Measurements from ENCODE around the gene AGTR1. TPM values are rescaled to one million over a fixed set of nuclear protein-coding genes. Genes with fewer than 3 reads are reported as not detected.

The AGTR1 gene
- polyA plus RNA-seq, 1 donor (not counting 4 experiments of a cell fraction or from before 2014, with no cell fraction given), result not detected

DNA sequence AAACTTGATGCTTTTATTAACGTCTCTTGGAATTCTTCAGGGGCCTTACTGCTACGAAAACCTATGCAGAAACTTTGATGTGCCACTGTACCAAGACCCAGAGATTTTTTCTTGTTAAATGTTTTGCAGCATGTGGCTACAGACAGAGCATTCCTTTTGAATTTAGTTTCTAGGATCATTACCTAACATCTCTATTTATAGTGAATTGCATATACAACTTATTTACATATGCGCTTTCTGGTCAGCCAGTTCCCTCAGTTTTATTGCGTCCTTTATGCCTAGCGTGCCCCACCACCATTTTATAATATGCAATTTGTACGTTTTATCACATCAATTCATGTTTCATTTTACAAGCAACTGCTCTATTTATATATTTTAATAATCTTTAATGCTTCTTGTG is 46.2 kb upstream of the AGTR1 start:
- H3K9ac ChIP-seq (ENCODE audit: control insufficient read depth, extremely low read depth, insufficient read depth, low read length), result no peak overlapping the region
- no peaks in the 10 kb centered on the region for H3K36me3 ChIP-seq (ENCODE audit: control insufficient read depth in 2 of 2, extremely low read depth in 1 of 2, insufficient read depth in 2 of 2, low read length in 2 of 2)
- H4K20me1 ChIP-seq (ENCODE audit: control insufficient read depth, extremely low read depth, insufficient read depth, low read length), result no peaks in the 10 kb centered on the region
- H3K27me3 ChIP-seq (ENCODE audit: control insufficient read depth, extremely low read depth, insufficient read depth, low read length), result no peaks in the 10 kb centered on the region
- no peaks in the 10 kb centered on the region for H3K9me1 ChIP-seq (ENCODE audit: control insufficient read depth, extremely low read depth, insufficient read depth, low read length)
- TF ChIP-seq, protein P1, sequence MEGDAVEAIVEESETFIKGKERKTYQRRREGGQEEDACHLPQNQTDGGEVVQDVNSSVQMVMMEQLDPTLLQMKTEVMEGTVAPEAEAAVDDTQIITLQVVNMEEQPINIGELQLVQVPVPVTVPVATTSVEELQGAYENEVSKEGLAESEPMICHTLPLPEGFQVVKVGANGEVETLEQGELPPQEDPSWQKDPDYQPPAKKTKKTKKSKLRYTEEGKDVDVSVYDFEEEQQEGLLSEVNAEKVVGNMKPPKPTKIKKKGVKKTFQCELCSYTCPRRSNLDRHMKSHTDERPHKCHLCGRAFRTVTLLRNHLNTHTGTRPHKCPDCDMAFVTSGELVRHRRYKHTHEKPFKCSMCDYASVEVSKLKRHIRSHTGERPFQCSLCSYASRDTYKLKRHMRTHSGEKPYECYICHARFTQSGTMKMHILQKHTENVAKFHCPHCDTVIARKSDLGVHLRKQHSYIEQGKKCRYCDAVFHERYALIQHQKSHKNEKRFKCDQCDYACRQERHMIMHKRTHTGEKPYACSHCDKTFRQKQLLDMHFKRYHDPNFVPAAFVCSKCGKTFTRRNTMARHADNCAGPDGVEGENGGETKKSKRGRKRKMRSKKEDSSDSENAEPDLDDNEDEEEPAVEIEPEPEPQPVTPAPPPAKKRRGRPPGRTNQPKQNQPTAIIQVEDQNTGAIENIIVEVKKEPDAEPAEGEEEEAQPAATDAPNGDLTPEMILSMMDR (optimal IDR thresholded peaks at IDR 0.05 in 1 of 3, IDR thresholded peaks at IDR 0.05 in 1 of 3, conservative IDR thresholded peaks at IDR 0.05 in 1 of 3; ENCODE audit: extremely low read depth in 1 of 3, insufficient read depth in 2 of 3, low read length in 3 of 3), result no peak
- no peak for TF ChIP-seq EZH2 (IDR thresholded peaks at IDR 0.05; ENCODE audit: low read length)
- H3K79me2 ChIP-seq (ENCODE audit: control insufficient read depth, insufficient read depth, low read length), result no peaks in the 10 kb centered on the region
- DNase-seq (ENCODE audit: low read depth, low spot score), result no peak
- FAIRE-seq, result no peak
- dilution Hi-C loops (cut with MboI; ENCODE audit: extremely low pct_ligation_motif_present, low sequenced_read_pairs), result no loop called here
- H3K9me3 ChIP-seq (ENCODE audit: control insufficient read depth, low read depth, low read length), result no peaks in the 10 kb centered on the region
- H3K4me1 ChIP-seq (ENCODE audit: control insufficient read depth, extremely low read depth, insufficient read depth, low read length), result no peaks in the 10 kb centered on the region
- no peak overlapping the region for H3K4me3 ChIP-seq (ENCODE audit: control insufficient read depth in 2 of 3, extremely low read depth in 1 of 3, insufficient read depth in 2 of 3, low read depth in 1 of 3, low read length in 3 of 3)
- no peak overlapping the region for H2AFZ ChIP-seq (ENCODE audit: control insufficient read depth, low read length)
- H3K4me2 ChIP-seq (ENCODE audit: control insufficient read depth, extremely low read depth, insufficient read depth, low read depth, low read length), result no peak overlapping the region
- H3K27ac ChIP-seq (ENCODE audit: control insufficient read depth, insufficient read depth, low read length), result no peak overlapping the region

DNA sequence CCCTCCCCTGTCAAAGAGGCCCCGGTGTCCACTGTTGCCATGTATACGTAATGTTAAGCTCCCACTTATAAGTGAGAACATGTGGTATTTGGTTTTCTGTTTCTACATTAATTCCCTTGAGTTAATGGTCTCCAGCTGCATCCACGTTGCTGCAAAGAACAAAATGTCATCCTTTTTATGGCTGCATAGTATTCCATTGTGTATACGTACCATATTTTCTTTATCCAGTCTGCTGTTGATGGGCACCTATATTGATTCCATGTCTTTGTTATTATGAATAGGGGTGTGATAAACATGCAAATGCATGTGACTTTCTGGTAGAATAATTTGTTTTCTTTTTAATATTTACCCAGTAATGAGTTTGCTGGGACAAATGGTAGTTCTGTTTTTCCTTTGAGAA is 43.3 kb upstream of the AGTR1 start:
- dilution Hi-C loops (cut with MboI; ENCODE audit: extremely low pct_ligation_motif_present, low sequenced_read_pairs), result no loop called here
- Histone ChIP-seq H3K4me1 (ENCODE audit: control insufficient read depth, extremely low read depth, insufficient read depth, low read length) (no peaks in the 10 kb centered on the region), H2AFZ (ENCODE audit: control insufficient read depth, low read length) (no peak overlapping the region), H3K9me3 (ENCODE audit: control insufficient read depth, low read depth, low read length) (no peaks in the 10 kb centered on the region), H4K20me1 (ENCODE audit: control insufficient read depth, extremely low read depth, insufficient read depth, low read length) (no peaks in the 10 kb centered on the region), H3K27ac (ENCODE audit: control insufficient read depth, insufficient read depth, low read length) (no peak overlapping the region), H3K4me3 (ENCODE audit: control insufficient read depth in 2 of 3, extremely low read depth in 1 of 3, insufficient read depth in 2 of 3, low read depth in 1 of 3, low read length in 3 of 3) (no peak overlapping the region), H3K27me3 (ENCODE audit: control insufficient read depth, extremely low read depth, insufficient read depth, low read length) (no peaks in the 10 kb centered on the region), H3K4me2 (ENCODE audit: control insufficient read depth, extremely low read depth, insufficient read depth, low read depth, low read length) (no peak overlapping the region), H3K9ac (ENCODE audit: control insufficient read depth, extremely low read depth, insufficient read depth, low read length) (no peak overlapping the region), H3K9me1 (ENCODE audit: control insufficient read depth, extremely low read depth, insufficient read depth, low read length) (no peaks in the 10 kb centered on the region), H3K36me3 (ENCODE audit: control insufficient read depth in 2 of 2, extremely low read depth in 1 of 2, insufficient read depth in 2 of 2, low read length in 2 of 2) (no peaks in the 10 kb centered on the region), H3K79me2 (ENCODE audit: control insufficient read depth, insufficient read depth, low read length) (no peaks in the 10 kb centered on the region)
- TF ChIP-seq, protein P1 (optimal IDR thresholded peaks at IDR 0.05 in 1 of 3, IDR thresholded peaks at IDR 0.05 in 1 of 3, conservative IDR thresholded peaks at IDR 0.05 in 1 of 3; ENCODE audit: extremely low read depth in 1 of 3, insufficient read depth in 2 of 3, low read length in 3 of 3), result no peak
- no peak for TF ChIP-seq EZH2 (IDR thresholded peaks at IDR 0.05; ENCODE audit: low read length)
- FAIRE-seq, result no peak
- DNase-seq (ENCODE audit: low read depth, low spot score), result no peak
